AG09309 (cell line): ENCODE results near the gene COL26A1.
"Not testable (repeated sequence)": the region's sequence is repeated elsewhere in the genome, so short reads cannot be mapped to it uniquely, and the experiment has no call there.

Source experiments
- DNase-seq: peaks from one replicate; pipeline ENCODE4 v3.0.0-alpha.2; 2010; ENCODE audit warnings: low read depth
- H3K4me3 ChIP-seq: 2 replicates; pipeline ENCODE4 v1.5.1; 2011; ENCODE audit warnings: mild to moderate bottlenecking, low read depth, low read length, moderate library complexity; ENCODE audit not compliant: control insufficient read depth
- CTCF ChIP-seq: IDR thresholded peaks from 2 replicates; pipeline ENCODE4 v1.5.1; 2011; ENCODE audit warnings: mild to moderate bottlenecking, low read depth, low read length, inconsistent platforms; ENCODE audit not compliant: insufficient read depth, control insufficient read depth; ENCODE audit errors: missing control alignments

COL26A1 gene

DNA sequence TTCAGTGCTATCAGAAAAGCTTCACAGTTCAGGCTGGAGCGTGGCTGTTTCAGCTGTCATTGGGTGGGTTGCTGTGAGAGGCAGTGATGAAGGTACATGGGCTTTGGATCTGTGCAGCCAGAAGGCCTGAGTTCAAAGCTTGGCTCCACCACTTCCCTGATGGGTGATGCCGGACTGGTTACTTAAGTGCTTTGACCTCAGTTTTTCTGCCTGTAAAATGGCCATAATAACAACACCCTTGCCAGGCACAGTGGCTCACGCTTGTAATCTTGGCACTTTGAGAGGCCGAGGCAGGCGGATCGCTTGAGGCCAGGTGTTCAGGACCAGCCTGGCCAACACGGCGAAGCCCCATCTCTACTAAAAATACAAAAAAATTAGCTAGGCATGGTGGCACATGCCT lies 30.6 kb upstream of the COL26A1 start:
- TF ChIP-seq CTCF: no peak
- no peak for DNase-seq
- H3K4me3 ChIP-seq: no peak overlapping the region

DNA sequence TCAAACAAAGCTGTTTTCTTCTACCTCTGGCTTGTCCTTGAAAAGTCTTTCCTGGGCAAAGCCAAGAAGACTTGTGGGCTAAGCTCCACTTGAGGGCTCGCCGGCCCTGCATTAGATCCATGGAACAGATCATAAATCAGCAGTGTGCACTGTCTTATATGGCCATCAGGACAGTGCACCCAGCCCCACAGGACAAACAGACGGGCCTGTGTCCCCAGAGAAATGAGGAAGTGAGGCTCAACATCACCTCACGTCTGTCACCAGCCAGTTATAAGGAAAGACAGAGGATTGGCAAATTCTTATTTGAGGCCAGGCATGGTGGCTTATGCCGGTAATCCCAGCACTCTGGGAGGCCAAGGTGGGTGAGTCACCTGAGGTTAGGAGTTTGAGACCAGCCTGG lies 28.8 kb upstream of the COL26A1 start:
- no peak for TF ChIP-seq CTCF
- DNase-seq: no peak
- H3K4me3 ChIP-seq: no peak overlapping the region

GRCh38 chr7:101340379-101340778 lies 22.3 kb upstream of the COL26A1 start:
- DNase-seq: no peak
- no peak for TF ChIP-seq CTCF
- H3K4me3 ChIP-seq: no peak overlapping the region

DNA sequence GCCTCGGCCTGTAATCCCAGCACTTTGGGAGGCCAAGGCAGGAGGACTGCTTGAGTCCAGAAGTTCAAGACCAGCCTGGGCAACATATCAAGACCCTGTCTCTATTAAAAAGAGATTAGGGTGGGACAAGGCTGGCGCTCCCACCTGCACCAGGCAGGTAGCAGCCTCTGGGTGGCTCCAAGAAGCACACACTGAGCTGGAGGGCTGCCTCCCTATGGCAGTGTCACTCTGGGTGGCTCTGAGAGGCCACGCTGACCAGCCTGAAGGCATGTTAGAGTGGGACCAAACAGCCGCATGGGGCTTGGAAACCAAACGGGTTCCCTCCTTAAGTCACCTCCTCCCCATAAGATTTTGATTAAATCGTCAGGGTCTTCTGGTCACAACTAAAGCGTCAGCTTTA lies 19.8 kb upstream of the COL26A1 start:
- no peak overlapping the region for H3K4me3 ChIP-seq
- TF ChIP-seq CTCF: no peak
- DNase-seq: no peak

DNA sequence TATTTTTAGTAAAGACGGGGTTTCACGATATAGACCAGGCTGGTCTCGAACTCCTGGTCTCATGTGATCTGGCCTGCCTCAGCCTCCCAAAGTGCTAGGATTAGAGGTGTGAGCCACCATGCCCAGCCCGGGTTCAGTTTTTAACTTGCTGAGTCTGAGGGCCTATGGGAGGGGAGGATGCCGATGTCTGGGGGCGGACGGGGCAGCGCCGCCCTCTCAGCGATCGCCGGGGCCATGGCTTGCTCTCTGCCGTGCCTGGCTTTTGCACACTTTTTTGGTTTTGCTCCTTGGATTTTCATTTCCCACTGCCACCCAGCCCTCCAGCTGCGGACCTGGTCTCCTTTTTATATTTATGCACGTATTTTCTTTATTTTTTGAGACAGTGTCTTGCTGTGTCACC lies 15.2 kb upstream of the COL26A1 start:
- TF ChIP-seq CTCF: no peak
- no peak for DNase-seq
- H3K4me3 ChIP-seq: no peak overlapping the region

GRCh38 chr7:101348456-101349067 lies 14.1 kb upstream of the COL26A1 start:
- not testable (repeated sequence) for DNase-seq, H3K4me3 ChIP-seq

GRCh38 chr7:101349300-101349699 lies 13.4 kb upstream of the COL26A1 start:
- DNase-seq, H3K4me3 ChIP-seq: not testable (repeated sequence)

- no peak for DNase-seq
- H3K4me3 ChIP-seq: no peak overlapping the region
- no peak for TF ChIP-seq CTCF
These were observed 9.8 kb upstream of the COL26A1 start for GRCh38 chr7:101352920-101353308.
